GM19328 (cell line): ENCODE results near the gene RAB27A.
A peak's percentile ranks its signal among the peaks of the same experiment; 100 is the strongest.
"Not testable (repeated sequence)": the region's sequence is repeated elsewhere in the genome, so short reads cannot be mapped to it uniquely, and the experiment has no call there.

Experiments used
- ATAC-seq: cut with Tn5 transposase; IDR thresholded peaks from one replicate; pipeline ENCODE4 v1.9.1; 2021; ENCODE audit warnings: mild to moderate bottlenecking, moderate library complexity; ENCODE audit not compliant: unreplicated experiment

Gene RAB27A

DNA sequence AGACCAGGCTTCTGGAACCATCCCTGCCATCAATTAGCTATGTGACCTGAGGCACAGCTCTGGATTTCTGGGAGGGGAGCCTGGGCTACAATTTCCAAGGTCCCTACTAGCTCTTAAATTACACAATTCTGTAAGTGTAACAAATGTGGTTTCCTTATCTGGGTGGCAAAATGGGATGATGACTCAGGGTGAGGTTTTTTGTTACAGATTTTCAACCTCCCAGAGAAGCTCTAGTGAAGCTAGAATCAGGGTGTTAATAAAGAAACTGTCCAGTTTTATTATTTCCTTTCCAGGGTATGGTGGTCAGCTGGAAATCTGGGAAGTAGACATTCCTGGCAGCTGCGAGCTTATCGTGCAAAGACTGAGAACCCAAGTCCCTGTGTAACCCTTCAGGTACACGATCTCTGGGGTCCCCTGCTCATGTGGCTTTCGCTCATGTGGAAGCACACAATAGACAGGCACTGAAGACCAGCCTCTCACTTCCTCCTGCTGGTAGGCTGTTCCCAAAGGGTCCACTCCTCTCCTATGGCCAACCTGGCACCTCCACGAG lies 7.3 kb downstream of the RAB27A start:
- ATAC-seq, result no peak

DNA sequence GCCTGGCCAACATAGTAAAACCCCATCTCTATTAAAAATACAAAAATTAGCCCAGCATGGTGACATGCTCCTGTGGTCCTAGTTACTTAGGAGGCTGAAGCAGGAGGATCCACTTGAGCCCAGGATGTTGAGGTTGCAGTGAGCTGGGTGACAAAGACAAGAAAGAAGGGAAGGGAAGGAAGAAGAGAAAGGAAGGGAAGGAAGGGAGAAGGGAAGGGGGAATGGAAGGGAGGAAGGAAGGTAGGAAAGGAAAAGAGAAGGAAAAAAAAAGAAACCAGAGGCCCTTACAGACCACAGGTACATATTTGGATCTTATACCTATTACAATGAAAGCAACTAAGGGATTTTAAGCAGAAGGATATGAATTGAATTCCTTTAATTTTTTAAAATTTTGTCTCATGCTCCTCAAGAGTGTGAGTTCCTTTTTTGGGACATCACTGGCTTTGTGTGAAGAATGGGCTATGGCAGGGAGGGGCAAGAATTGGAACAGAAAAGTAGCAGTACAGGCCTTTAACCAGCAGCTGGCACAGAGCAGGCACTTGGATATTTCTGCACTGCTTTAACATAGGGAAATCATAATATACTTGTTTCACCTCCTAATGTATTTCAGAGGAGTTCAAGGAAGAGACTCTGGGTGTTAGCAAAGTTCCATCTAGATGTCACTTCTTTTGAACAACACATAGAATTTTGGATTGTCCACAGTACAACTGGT lies 7.9 kb downstream of the RAB27A start:
- ATAC-seq, result no peak

DNA sequence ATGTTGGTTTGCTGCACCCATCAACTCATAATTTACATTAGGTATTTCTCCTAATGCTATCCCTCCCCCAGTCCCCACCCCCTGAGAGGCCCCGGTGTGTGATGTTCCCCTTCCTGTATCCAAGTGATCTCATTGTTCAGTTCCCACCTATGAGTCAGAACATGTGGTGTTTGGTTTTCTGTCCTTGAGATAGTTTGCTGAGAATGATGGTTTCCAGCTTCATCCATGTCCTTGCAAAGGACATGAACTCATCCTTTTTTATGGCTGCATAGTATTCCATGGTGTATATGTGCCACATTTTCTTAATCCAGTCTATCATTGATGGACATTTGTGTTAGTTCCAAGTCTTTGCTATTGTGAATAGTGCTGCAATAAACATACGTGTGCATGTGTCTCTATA lies 9.0 kb downstream of the RAB27A start:
- not testable (repeated sequence) for ATAC-seq

DNA sequence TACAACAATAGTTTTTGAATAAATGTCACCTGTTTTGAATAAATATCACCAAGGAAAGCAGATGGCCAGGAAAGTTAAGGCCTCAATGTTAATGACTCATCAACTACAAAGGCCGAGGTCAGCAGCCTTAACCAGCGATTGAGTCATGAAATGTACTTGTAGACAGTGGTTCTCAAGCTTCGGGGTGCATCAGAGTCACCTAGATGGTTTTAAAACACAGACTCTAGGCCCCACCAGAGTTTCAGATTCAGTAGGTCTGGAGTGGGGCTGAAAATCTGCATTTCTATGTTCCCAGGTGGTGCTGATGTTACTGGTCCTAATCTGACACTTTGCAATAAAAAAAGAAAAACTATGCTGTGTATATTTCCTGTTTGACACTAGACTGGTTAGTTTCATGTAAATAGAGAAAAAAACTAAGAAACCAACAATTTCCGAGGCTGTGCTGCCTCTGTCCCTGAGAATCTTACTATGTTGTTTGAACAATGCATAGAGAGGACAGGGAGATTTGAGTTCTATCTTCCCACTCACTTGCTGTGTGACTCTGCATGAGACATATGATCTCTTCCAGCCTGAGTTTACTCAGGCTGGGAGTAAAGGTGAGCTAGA lies 9.8 kb downstream of the RAB27A start:
- ATAC-seq, result peak; percentile 78

DNA sequence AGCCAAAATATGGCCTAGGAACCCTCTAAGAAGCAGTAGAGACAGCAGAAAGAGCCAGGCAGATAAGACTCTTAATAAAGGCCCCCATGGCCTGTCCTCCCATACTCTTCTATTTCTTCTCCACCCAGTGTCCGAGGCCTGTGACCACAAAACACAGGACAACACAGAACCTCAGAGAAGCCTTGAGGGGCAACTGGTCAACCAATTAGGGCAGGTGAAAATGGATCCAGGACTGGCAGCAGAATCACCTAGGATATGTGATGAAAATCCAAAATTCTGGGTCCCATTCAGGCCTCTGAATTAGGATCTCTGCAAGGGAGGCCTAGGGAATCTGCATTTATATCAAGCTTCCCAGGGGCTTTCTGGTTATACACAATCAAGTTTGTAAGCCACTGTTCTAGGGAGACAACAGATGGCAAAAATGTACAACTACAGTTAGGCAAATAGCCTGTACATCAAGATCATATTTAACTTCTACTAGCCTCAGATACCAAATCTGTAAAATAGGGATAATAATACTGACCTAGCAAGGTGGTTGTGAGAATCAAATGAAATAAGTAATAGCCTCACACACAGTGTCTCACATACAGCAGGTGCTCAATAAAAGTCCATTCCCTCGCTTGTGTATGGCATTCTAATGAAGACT lies 10.4 kb downstream of the RAB27A start:
- ATAC-seq, result no peak

DNA sequence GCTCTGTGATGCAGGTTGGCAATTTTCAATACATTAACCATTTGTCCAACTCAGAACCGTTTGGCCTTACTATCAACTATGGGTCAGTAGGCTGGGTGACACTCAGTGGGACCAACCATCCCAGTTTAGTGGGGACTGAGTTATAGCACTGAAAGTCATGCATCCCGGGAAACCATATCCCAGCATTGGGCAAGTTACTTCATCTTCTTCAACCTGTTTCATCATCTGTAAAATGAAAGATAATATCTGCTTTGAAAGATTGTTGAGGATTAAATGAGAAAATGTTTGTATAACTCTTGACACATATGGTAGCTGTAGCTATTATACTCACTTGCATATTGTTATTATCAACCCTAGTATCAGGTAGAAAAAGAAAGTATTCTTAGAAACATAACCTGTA lies 11.9 kb downstream of the RAB27A start:
- no peak for ATAC-seq

DNA sequence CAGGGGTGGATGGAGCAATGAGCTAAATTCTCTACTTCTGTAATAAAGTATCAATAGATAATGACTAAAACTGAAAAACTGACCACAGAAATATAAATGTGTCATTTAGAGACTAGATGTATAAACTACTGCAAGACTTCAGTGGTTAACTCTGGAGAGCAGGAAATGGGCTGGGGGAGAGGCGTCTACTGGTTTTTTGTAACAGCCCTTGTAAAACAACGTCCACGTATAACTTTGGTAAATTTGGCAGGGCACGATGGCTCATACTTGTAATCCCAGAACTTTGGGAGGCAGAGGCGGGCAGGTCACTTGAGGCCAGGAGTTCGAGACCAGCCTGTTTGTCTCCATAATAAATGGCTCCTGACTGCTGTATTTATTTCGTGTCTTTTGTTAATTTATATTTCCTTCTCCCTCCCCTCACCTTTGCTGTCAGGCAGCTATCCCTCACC lies 12.5 kb downstream of the RAB27A start:
- peak; percentile 38 for ATAC-seq

DNA sequence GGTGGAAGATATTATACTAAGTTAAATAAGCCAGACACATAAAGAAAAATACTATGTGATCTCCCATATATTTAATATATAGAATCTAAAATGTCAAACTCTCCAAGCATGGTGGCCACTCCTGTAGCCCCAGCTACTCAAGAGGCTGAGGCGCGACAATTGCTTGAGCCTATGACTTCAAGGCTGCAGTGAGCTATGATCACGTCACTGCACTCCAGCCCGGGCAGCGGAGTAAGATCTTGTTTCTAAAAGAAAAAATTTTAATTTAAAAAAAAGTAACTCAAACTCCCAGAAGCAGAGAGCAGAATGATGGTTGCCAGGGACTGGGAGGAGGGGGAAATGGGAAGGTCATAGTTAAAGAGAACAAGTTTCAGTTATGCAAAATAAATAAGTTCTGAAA lies 13.3 kb downstream of the RAB27A start:
- no peak for ATAC-seq

DNA sequence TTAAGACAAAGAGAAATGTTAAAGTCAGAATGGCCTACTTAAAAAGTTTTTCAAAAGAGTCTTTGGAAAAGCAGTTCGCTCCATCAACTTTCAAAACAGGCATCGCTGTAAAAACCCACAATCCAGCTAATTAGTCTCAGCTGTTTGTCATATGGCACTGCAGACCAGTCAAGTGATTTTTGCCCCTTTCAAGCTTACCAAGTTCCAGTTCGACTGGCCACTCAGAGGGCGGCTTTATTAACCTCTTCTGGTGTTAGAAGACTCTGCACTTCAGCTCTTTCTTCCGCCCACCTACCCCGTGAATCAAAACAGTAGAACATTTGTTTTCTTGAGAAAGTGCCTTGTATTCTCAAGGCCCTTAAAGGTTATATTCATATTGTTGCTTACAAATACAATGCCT lies 19.3 kb downstream of the RAB27A start:
- no peak for ATAC-seq

DNA sequence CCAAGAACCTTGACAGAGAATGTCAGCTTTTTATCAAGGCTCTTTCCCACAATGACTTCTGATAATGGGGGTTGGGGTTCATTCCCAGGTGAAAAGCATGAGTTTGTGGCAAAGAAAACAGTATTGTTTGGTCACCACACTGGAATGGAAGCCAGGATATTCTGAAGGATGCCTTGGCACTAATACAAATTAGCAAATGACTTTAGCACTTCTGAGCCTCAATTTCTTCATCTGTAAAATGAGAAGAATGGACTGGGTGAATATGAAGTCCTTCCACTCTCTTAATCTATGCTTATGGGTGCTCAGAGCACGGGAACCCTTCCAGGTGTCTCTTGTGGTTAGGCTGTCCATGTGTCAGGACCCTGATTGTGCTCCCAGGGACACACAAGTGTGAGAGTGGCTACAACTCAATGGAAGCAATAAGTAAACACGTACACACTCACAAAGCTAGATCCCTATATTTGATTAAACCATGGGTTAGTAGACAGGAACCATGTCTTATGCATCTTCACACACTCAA lies 21.4 kb downstream of the RAB27A start:
- ATAC-seq, result no peak

DNA sequence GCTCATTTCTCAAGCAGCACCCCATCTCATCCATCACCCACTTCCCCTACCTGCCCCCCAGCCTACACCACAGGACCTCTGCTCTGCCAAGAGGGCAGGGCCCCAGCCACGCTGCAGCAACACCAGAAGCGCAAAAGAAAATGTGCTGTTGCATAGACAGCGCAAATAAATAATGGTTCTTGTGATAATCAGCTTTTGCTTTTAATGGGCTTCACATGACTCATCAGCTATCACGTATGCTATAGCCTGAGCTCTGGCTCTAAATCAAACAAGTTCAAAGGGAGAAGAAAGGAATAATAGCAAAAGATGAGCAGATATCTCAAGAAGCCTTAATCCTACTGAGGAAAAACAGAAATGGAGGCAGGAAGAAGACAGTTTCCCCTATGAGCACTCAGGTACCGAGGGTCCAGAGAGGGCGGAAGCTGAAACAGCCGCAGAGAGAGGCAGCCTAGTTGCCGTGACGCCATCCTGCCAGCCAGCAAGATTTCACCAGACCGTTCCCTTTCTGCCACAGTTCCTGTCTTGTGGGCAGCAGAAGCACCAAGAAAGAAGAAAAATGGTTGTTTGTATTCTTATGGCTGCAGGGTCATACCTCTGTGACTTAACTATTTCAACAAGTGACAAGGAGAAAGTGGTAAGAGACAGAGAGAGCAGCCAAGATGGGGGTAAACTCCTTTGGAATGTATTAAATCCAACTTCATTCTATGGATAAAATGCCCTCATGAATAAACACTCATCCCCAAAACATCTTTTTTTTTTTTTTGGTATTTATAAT lies 22.0 kb downstream of the RAB27A start:
- peak; percentile 89 for ATAC-seq

DNA sequence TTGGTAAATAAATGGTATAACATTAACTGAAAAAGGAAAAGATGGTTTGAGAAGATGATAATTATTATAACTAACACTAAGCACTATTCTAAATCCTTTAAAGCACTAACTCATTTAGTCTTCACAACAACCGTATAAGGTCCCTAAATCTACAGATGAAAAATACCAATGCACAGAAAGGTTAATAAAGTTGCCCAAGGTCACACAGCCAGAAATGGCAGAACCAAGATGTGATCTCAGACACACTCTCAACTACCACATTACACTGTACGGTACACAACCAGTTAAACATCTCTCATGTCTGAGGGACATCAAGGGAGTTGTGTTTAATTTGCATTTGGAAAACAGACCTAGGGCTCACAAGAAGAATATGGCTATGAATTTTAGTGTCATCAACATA lies 23.1 kb downstream of the RAB27A start:
- no peak for ATAC-seq

DNA sequence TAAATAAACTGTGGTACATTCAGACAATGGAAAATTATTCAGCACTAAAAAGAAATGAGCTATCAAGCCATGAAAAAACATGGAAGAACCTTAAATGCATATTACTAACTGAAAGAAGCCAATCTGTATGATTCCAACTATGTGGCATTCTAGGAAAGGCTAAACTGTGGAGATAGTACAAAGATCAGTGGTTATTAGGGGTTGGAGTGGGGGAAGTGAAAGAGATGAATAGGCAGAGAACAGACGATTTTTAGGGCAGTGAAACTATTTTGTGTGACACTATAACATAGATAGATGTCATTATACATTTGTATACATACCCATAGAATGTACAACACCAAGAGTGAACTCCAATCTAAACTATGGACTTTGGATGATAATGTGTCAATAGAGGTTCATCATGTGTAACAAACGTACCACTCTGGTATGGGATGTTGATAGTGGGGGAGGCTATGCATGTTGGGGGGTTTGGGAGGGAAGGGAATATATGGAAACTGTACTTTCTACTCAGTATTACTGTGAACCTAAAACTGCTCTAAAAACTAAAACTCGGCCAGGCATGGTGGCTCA lies 29.0 kb downstream of the RAB27A start:
- no peak for ATAC-seq

DNA sequence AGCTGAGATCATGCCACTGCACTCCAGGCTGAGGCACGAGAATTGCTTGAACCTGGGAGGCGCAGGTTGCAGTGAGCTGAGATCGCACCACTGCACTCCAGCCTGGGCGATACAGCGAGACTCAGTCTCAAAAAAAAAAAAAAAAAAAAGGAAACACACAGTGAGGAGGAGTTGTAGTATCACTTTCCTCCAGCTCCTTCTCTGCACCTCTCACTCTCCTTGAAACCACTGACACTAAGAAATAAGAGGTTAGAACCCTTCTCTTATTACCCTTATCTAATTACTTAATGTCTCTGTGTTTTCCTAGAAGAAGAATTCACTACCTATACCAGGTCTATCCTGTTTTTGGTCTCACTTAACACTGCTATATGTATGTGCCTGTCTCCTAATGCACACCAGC lies 31.7 kb downstream of the RAB27A start:
- ATAC-seq, result no peak

DNA sequence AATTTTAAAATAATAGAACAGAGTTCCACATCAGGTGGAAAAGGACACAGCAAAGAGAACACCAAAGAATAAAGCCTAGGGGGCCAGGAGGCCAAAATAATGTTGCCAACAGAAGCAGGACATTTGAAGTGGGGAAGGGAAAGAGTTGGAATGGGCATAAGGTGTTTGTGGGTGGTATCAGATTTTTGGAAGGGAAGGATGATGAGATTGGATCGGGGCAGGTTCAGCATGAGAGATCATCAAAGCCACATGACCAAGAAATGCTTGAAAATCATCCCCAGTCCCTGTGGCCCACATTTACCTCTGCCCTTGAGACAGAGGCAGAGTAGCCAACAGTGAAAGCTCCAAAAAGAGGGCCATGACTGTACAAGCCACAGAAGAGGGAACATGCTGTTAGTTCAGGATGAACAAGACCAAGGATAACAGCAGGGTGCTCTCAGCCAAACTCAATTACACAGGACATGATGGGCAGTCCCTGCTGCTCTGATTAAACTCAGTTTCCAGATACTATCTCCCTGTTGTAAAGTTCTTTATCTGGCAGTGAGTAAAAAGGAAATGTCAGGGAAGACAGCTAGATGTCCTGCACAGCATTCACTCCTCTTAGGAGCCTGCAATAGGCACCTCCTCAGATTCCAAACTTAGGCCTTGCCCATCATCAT lies 32.5 kb downstream of the RAB27A start:
- ATAC-seq, result no peak

DNA sequence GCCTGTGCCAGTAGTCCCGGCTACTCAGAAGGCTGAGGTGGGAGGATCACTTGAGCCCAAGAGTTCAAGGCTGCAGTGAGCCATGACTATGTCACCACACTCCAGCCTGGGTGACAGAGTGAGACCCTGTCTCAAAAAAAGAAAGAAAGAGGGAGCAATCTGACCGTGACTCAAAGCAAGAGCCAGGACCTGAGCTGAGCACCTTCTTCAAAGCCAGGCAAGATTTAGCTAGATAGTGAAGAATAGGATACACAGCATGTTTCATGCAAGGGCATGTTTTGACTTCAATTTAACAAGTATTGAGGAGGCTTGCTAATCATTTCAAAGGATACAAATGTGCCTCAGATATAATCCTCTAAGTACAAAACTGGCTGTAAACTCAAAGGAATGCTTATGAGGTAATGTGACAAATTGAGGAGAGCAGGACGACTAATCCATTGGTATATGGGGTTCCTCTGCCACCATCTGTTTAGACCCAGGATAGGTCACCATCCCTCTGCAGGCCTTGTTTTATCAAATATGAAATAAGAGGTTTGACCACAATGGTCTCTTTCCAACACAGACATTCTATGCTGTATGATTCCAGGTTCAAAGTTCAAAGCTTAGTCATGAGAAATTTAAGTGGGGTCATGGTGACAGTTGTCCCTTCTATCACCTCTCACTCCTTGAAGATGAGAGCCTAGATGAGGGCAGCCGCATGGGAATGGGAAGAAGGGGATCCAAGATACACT lies 33.2 kb downstream of the RAB27A start:
- ATAC-seq, result no peak

DNA sequence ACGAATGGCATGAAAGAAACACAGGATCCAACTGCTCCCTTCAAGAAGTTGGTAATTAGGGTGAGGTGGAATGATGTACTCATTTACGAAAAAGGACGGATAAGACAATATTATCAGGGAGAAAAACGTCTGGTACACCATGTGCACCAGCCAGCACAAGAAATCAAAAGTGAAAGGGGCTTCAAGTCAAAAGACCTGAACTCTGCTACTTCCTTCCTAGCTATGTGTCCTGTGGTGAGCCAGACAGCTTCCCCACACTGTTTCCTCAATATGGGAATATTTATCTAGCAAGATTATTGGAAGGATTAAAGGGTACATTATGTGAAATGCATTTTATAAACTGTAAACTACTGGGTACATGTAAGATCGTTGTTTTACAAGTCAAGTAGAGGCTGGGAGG lies 33.9 kb downstream of the RAB27A start:
- no peak for ATAC-seq

DNA sequence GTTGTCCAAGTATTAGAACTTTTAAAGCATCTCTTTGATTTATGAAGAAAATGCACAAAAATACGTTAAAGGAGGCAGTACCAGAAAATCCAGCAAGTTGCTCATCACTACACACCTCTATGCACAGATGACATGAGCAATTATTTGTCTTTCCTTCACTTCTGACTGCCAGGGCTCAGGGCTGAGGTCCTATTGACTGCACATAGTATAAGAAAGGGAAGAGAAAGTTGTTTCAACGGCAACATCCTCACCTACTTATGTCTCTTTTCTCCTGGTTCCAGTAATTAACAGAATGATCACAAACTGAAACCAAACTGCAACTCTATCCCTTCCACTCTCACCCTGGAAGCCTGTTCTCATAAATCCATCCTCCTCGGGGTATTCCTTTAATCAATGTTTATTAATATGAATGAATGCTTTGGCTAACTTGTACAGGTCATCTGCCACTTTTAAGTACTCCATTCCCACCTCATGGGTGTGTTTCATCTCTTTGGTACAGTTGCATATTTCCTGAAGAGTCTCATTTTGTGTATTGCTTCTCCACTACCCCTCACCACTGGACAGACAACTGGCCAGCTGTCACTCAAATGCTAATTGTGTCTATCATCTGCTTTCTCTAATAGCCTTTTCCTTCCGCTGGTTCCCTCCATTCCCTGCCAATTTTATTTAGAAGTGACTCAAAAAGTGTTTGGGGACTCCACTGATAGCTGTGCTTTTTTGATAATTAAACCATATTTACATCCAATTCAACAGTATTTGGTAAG lies 34.5 kb downstream of the RAB27A start:
- ATAC-seq, result no peak

DNA sequence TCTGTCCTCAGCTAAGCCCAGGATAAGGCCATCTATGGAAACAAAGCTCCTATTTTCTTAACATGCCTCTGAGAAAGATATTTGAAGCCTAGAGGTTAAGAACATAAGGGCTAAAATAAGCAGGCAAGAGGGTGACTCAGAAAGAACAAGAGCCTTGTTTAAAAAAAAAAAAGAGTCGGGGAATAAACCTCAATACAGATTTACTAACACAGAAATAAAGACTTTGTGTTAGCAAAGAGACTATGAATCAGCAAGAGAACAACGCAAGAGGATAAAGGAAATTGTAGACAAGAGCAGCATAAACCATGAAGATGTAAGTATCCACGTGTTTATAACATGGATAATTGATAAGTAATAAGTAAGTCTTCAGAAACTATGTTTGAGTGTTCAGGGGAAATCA lies 36.0 kb downstream of the RAB27A start:
- no peak for ATAC-seq
